Measurements from ENCODE around the gene RBP4.

Gene RBP4

DNA sequence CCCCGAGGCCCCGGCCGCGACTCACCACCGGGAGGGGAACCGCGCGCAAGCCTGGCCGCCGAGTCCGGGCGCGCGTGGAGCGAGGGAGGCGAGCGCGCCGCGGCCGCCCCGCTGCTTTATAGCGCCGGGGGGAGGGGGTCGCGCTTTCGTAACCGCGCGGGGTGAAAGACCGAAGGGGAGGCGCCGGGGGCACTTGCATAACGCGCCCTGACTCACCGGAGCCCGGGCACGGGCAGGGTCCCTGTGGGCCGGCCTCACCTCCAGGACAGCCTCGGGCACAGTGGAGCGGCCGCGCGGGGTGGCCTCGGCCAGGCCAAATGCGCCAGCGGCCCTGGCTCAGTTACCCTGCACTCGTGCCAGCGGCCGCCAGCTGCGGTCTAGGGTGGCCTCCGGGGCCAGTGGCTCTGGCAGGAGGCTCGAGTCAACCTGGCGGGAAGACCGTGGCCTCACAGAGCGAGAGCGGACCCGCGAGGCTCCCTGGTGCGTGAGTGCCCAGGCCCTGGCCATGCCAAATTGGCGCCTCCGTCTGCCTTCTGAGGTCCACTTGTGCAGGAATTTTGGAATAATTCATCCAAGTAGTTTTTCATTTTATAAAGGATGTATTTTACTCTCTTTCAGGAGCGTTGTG is at the start of gene RBP4:
Gene RBP4, minus strand, starts transcription at position 90 of the 628 bp plus-strand sequence. CDS start 207 bp downstream, outside the sequence.
- no peak for DNase-seq (ENCODE audit: low spot score)

DNA sequence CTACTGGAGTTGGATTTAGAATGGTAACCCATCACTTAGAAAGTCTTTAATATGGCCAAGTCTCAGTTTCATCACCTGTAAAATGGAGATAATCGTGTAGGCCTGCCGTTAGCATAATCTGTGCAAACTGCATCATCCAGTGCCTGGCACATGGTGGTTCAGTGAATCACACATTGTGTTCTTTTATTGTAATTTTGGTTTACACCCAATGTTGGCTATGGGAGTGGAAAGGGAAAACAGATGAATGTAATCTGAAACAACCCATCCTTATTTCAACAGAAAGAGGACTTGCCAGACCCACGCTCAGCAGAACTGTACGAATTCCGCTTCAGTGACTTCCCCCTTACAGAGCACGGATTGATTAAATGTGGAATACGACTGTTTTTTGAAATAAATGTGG is 38.8 kb upstream of the RBP4 start:
- no peak for DNase-seq (ENCODE audit: low spot score)

DNA sequence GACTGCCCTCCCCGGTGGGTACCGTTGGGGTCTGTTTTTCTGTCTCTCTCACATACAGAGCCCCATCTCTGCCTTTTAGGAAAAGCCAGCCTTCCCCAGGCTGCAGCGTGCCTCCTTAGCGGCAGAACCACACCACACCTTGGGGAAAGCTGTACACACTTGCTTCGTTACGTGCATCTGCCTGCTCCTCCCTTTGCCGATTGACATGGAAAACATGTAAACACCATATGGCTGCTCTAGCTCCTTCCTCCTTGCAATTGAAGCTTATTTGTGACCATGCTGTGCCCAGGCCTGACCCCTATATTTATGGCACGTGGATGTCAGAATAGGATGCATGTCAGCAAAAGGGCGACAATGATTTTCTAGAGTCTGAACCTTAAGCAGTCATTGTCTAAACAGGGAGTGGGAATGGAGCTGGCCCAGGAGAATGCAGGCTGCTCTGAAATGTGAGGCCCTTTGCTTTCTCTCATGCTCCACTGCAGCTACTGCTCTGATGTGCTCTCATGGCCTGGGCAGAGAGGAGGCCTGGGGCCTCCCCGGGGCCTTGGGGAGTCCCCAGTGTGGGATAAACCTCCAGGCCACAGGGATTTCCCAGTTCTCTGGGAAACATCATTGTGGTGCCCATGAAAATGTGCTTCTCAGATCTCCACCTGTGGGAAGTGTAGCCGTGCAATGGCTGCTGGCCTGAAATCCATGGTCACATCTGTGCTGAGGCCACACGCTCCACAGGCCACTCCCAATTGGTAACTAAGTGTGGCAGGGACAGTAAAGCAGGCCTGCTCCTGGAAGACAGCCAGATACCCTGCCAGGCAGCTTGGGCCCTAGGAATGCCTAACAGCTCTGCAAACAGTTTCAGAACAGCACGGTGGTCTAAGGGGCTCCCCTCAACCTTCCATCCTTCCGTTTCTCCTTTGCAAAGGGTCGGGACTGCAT is 29.9 kb upstream of the RBP4 start:
- DNase-seq (ENCODE audit: low spot score) = no peak

DNA sequence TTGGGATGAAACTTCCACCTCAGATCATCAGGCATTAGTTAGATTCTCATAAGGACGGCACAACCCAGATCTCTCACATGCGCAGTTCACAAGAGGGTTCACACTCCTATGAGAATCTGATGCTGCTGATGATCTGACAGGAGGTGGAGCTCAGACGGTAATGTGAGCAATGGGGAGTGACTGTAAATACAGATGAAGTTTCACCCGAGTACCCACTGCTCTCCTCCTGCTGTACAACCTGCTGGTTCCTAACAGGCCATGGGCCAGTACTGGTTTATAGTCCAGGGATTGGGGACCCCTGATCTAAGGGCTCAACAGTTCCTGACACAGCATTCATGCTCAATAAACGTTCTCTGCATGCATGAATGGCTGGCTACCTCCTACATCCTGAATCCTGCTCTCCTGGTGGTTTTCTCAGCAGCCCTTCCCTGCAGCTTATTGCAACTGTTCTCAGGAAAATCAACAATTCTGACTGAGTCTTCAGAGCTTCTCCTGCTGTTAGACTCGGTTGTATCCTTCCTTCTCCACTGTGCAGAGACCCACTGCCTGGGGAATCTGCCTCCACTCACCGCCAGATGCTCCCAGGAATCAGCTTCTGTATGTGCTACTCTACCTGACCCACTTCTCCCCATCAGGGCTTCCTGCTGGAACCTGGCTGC is 28.7 kb upstream of the RBP4 start:
- DNase-seq (ENCODE audit: low spot score) = no peak

DNA sequence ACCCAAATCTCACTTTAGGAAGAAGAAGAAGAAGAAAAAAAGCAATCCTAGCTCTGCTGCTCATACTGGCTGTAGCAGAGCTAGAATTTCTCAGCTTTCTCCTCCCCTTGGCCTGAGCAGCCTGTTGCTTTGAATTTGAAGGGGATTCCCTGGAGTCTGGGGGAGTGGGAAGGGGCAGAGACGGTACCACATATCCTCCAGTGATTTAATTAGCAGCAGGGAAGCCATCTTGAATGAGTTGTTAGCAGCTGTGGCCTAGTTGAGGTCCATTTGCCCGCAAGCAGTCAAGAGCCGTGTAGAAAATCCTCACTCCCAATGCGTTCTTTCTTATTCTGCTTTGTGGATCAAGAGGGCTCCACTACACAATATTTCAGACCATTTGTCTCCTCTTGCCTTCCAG is 27.8 kb upstream of the RBP4 start:
- no peak for DNase-seq (ENCODE audit: low spot score)

DNA sequence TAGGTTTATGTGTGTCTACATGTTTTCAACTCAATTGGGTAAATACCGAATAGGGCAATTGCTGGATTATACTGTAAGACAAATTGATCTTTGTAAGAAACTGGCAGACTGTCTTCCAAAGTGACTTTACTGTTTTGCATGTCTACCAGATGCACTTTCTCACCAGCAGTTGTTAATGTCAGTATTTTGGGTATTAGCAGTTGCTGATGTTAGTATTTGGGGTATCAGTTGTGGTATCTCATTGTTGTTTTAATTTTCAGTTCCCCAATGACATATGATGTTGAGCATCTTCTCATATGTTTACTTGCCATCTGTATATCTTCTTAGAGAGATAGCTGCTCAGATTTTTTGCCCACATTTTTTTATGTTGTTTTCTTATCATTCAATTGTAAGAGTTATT is 21.9 kb upstream of the RBP4 start:
- no peak for DNase-seq (ENCODE audit: low spot score)

DNA sequence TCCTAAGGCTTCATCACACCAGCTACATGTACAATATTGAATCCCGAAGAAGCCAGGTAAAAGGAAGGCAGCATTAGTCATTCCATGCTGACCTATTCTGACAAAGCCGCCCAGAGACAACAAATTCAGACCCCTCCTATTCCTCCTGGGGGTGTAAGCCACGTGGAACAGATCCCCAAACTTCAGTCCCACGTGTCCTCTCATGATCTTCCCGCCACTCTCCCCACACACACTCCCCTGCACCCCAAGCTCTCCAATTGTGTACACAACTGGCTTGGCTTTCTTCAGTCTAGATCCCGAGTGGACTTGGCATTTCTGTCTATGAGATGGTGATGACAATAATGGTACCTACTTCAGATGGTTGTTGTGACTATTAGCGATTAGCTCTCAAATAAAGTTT is 19.9 kb upstream of the RBP4 start:
- DNase-seq (ENCODE audit: low spot score) = no peak

DNA sequence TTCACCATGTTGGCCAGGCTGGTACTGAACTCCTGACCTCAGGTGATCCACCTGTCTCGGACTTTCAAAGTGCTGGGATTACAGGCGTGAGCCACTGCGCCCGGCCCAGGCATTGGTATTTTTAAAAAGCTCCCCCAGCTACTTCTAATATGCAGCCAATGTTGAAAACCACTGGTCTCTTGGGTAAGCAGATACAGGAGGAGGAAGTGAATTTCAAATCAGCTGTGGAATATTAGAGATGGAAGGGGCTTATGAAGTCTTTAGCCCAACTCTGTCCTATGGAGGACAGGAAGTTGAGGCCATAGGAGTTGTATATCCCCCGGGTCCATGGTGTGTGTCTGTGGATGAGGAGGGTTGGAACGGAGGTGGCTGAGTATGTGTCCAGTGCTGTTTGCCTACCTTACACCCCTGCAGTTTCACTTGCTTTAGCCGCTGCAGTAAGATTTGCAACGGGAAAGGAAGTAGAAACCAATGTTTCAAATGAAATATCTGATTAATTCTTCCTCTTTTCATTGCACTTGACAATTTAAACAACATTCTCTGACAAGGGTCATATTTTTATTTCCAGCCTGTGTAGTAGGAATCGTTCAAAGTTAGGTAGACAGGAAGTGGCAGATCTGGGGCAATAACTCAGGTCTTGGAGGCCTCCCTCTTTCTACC is 14.7 kb upstream of the RBP4 start:
- DNase-seq (ENCODE audit: low spot score) = peak; percentile 2

DNA sequence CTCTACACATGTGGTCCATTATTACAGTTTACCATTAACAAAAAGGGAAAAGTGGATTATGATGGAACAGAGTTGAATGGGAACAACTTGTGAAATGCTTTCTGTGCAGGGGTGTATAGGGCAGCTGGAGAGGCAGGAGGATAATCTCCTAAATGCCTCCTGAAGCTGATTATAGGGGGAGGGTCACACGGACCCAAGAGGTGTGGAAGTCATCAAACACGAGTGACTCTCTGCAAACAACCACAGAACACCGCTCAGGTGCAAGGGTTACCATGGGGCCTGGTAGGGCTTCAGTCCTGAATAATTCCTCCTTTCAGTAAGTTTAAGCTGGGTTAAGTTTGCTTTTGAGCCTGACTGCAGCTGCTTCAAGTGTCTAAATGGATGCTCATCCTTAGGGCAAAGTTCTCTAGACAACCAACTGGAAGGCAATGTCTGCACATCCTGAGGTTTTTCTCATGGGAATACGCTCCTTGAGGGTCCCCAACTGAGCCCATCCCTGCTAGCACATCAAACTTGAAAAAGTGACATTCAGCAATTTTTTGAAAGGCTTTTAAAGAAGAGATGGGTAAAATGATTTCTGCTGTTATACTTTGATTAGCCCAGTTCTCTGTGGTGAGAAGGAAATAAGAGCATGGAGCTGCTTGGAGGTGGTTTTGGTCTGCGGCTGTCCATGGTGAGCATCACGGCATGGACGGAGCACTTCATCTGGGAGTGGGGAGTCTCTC is 13.2 kb upstream of the RBP4 start:
- DNase-seq (ENCODE audit: low spot score) = no peak

DNA sequence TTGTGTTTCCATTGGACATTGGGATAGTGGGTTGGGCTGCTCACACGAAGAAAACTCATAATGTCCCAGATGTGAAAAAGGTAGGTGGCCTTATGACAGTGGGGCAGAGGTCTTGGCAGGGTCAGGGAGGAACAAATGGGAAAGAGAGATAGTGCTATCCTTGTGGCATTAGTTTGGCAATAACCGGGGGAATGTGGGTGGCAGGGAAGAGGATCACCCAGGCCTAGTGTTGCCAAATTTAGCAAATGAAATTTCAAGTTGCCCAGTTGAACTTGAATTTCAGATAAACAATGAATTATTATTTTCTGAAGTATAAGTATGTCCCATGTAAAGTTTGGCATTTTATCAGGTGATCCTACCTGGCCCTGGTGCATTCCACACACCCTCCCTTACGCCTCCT is 12.1 kb upstream of the RBP4 start:
- no peak for DNase-seq (ENCODE audit: low spot score)

DNA sequence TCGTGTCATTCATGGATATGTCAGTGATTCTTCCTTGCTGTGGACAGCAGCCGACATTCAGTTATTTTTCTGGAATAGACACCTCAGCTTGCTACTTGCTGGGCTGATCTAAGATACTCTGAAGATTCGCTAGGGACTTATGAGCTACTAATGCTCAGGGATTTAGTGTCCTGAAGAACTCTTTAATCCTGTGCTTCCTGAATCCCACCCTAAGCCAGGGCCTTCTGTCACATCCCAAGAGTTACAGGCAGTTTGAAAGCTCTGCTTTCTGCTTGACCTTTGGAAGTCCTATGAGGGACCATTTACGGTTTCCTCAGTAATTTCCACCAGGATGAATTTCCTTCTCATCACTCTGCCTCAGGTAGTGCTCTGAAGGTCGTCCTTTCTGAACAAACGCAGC is 11.3 kb upstream of the RBP4 start, which contains the start of gene PDE6C:
Gene PDE6C, plus strand, starts transcription at position 227 of the 400 bp plus-strand sequence. CDS start 189 bp downstream, outside the sequence.
- no peak for DNase-seq (ENCODE audit: low spot score)

DNA sequence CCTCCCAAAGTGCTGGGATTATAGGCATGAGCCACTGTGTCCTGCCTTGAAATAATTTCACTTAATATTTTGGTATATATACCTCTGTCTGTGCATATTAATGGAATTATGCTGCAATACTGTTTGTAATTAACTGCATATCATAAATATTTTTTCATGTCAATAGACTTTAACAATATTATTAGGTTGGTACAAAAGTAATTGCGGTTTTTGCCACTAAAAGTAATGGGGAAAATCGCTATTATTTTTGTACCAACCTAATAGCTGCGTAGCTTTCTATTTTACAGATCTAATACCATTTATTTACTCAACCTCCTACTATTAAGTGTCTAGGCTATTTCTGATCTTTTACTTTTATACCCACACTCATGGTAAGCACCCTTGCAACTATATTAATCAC is 7.4 kb upstream of the RBP4 start:
- DNase-seq (ENCODE audit: low spot score) = no peak

DNA sequence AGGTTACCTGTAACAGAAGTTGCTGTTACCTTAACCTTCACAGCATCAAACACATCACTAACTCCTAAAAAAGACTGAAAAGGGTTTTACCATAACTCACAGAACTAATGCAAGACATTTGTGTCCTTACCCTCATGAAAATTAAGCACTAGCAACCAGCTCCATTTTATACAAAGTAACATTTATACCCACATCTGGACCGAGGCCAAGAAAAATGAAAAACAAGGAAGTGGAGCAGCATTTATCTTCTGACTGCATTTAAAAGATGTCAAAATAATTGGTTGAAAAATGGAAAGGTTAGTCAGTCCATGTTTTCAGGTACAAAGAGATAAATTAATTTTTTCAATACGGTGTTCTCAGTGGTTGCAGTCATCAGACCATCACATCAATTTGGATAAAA is 3.1 kb upstream of the RBP4 start:
- DNase-seq (ENCODE audit: low spot score) = no peak

DNA sequence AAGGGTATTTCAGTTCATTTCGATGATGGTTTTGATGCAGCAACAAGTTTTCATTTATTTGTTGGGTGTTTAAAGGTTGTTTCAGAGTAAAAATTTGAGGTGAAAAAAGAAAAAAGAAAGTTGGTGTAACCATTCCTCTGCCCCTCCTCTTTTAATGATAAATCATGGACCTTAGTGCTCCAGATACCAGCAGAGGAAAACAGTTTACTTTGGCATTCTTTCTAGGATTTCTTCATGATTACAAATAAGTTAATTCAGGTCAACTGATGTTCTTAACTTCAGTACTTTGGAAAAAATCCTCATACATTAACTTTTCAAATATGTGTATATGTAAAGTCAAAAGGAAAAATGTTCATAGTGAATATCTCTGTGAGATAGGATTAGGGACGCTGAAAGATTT is 2.0 kb upstream of the RBP4 start:
- no peak for DNase-seq (ENCODE audit: low spot score)

DNA sequence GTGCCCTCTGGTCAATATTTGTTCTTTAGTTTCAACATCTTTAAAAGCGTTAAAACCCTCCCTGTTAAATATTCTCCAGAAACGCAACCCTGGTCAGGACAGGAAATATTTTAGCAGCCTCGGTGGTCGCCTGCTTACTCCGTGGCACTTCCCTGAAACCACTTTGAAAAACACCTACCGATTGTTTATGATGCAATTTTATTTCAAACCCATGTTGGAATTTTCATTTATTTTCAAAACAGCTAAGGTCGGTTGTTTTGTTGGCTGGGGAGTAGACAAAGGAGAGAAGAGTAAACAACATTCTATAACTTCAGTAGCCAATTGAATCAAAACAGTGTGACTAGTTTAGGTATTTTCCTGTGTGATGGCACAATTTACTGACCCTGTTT is 733 bp upstream of the RBP4 start:
- DNase-seq (ENCODE audit: low spot score) = no peak

DNA sequence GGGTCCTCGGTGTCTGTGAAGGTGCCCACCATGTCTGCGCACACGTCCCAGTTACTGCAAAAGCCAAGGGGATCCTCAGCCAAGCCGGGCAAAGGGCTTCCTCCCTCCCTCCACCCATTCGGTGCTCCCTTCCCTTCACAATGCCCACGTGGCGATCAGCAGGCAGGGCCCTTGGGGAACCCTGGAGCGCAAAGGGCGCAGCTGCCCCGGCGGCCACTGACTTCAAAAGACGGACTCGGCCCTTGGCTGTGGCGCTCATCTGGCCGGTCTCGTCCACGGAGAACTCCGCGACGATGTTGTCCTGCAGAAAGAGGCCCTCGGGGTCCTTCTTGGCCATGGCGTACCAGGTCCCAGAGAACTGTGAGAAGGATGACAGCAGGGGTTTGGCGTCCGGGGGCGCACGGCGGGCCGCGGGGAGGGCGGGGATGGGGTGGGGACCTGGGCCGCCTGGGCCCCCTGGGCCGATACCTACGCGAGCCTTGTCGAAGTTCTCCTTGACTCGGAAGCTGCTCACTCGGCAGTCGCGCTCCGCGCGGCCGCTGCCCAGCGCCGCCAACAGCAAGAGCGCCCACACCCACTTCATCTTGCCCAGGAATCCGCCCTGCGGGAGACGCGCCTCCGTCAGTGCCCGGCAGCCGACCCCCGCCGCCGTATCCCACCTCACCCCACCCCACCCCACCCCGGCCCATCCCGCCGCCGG is 439 bp downstream of the RBP4 start:
- no peak for DNase-seq (ENCODE audit: low spot score)

DNA sequence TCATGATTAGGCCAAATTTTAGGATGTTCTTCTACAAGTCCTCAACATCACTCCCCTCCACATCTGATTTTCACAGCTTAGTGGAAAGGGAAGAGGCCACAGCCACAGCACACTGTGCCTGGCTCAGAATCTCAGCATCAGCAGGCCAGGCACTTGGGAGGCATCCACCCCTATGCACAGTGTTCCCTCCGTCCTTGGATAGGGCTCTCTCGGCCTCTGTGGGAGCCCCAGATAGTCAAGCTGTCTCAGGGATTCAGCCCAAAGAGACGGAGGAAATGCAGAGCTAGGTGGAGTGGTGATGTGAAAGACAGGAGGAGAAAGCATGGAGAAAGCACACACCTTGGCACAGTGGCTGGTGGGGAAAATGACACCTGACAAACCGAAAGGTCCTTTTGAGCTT is 1.3 kb downstream of the RBP4 start:
- DNase-seq (ENCODE audit: low spot score) = no peak

DNA sequence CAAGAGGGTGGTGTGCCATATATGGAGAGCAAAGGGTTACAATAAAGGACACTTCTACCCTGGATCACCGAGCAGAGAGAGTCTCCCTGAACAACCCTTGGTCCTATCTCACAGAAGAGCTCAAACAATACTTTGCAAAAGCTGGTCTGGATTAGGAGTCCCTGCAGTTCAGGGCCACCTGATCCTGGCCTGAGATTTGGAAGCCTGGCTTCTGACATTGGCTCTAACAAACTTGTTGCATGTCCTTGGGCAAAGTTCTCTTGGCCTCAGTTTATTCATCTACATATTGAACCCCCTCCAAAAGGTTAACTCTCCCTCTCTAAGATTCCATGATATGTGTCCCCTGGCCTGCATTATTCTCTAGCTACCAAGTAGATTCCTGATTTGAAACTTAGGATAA is 1.7 kb downstream of the RBP4 start:
- no peak for DNase-seq (ENCODE audit: low spot score)

DNA sequence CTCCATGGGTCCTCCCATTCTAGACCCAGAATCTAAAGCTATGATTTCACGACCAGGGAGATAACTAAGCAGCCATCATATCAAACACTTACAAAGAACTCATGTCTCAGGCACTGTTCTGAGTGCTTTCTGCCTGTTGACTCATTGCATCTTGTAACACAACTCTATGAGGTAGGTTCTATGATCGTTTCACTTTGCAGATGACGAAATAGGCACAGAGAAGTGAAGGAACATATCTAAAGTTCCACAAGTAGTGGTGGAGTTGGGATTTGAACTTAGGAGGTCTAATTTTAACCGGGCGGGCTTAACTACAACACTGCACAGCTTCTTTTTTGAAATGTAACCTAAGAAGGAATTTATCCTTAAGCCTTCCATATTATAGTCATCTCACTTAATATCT is 2.9 kb downstream of the RBP4 start:
- DNase-seq (ENCODE audit: low spot score) = no peak

DNA sequence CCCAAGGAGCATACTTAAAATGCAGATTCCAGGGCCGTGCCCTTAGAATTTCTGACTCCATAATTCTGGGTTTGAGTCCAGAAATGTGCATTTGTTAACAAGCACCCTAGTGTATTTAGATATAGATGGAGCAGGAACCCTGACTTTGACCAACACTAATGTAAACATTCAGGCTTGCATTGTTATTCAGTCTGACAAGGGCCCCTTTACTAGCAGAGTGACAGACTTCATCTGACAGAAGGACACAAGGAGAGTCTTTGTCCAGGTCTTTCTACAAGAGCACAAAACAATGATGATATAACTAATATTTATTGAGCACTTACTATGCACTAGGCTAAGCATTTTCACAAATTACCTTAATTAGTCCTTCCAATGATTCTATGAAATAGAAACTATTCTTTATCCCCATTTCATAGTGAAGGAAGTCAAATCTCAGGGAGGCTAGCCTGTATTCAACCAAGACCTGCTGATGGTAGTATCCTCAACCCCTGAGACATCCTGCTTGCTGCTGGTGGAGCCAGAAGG is 3.9 kb downstream of the RBP4 start:
- DNase-seq (ENCODE audit: low spot score) = no peak

DNA sequence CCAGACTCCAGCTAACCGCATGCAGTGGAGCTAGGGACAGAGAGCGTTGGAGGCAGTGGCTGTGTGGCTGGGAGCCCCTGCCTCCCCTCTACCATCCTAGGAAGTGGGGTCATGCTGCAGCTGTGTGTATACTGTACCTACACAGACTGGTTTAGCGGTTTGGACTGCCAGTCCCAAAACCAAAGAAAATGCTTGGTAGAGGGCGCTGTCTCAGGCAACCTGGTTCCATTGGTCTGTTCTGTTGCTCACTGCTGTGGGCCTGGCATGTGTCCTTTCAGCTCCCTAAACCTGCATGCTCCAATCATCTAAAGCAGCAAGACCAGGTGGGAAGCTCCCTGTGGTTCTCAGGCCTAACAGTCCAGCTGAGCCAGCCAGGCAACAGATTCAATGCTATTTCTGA is 4.5 kb downstream of the RBP4 start:
- DNase-seq (ENCODE audit: low spot score) = no peak
